GM18858 (cell line): ENCODE measurements around the gene PSMB10.
"Not testable (repeated sequence)": the region's sequence is repeated elsewhere in the genome, so short reads cannot be mapped to it uniquely, and the experiment has no call there.

Source experiments
- ATAC-seq: cut with Tn5 transposase; IDR thresholded peaks from one replicate; pipeline ENCODE4 v1.9.1; 2021; ENCODE audit not compliant: unreplicated experiment

The PSMB10 gene

DNA sequence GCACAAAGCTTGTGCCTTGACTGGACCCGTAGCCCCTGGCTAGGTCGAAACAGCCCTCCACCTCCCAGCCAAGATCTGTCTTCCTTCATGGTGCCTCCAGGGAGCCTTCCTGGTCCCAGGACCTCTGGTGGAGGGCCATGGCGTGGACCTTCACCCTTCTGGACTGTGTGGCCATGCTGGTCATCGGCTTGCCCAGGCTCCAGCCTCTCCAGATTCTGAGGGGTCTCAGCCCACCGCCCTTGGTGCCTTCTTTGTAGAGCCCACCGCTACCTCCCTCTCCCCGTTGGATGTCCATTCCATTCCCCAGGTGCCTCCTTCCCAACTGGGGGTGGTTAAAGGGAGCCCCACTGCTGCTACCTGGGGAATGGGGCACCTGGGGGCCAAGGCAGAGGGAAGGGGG is 8.5 kb downstream of the PSMB10 start:
- no peak for ATAC-seq

DNA sequence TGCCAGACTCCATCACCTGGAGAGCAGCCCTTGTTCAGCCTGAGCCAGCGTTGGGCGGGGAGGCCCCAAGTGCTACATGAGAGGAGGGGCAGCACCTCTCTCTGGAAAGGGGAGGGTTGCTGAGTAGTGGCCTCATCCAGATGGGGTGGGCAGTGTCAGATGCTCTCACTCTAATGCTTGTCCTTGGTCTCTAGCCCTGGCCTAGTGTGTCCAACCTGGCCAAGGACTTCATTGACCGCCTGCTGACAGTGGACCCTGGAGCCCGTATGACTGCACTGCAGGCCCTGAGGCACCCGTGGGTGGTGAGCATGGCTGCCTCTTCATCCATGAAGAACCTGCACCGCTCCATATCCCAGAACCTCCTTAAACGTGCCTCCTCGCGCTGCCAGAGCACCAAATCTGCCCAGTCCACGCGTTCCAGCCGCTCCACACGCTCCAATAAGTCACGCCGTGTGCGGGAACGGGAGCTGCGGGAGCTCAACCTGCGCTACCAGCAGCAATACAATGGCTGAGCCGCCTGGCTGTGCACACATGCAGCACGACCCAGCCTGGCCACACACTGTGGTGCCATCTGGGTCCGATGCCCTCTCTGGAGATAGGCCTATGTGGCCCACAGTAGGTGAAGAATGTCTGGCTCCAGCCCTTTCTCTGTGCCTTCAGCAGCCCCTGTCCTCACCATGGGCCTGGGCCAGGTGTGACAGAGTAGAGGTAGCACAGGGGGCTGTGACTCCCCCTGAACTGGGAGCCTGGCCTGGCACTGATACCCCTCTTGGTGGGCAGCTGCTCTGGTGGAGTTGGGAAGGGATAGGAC is 9.3 kb downstream of the PSMB10 start:
- no peak for ATAC-seq

DNA sequence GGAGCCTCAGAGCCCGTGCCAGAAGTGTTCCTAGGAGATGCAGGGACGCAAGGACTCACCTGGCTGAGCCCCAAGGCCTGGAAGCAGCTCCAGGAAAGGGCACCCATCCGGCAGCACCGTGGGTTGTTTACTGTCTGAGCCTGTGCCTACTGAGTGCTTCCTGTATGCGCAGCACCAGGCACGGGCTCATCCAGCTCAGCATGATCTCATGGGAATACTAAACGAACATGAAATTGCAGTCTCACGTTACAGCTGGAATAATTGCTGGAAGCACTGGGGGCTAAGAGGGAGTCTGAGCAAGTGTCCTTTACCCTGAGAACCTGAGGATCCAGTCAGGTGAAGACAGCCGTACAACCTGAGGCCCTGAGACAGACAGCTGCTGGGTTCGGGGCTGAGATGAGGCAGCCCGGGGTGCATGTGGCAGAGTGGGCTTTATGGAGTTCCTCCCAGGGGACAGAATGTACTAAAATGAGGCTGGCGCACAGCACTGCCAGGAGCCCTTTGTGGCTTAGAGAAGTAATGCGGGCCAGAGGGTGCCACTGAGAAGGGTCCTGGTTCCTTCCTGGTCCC is 10.4 kb downstream of the PSMB10 start:
- no peak for ATAC-seq

DNA sequence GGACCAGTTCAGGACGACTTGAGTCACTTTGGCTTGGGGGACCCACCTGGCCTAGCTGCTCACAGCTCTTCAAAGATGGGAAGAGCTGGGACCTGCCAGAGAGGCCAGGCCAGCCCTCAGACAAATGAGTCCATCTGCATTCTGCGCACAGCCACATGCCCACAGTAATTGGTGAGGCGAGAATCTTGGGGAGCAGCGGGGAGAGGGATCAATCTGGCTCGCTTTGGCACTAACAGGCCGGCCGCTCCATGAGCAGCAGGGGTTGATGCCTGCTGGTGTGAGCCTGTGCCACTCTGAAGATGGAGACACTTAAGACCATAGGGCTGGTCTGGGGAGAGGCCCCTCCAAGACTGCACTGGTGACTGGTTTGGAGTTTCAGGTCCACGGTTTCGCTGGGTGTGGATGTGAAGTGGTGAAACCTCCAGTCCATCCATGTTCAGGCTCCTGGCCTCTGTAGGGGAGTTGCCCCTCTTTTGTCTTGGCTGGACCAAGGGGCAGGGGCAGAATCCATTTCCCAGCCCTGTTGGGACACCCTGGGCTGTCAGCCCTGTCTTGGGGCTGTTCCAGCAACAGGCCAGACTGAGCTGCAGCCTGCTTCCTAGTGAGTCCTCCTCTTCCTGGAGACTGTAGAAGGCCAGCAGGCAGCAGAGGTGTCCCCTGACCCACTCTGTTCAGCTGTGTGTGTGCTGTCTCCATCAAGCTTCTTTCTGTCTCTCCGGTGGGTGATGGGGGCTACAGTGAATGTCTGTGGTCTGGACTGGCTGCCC is 12.3 kb downstream of the PSMB10 start:
- ATAC-seq = no peak

DNA sequence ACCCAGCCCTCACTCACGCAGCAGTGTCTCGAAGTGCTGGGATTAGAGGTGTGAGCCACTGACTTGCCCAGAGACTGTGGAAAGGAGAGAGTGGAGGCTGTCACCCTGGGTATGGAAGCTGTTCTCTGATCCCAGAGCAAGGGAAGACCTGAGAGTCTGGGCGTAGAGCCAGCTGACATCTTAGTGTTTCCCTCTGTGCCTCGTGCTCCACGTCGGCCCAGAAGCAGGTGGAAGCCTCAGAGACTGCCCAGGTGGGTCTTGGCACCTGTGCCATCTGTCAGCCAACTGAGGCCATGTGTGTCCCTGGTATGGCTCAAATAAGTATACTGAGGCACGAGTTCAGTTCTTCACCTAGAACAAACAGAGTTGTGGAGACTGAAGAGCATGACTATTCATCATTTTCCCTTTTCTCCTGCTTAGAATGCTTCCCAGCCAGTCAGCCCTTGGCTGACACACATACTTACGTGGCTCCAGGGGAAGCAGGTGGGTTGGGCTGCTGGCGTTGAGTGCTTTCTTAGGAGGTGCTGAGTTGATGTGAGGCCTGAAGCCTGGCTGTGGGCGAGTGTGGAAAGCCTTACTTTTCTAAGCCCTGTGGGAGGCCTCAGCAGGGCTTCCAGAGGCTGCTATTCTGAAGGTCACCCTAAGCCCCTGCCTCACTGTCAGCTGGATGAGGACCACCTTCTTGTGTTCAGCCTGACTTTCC is 13.1 kb downstream of the PSMB10 start:
- no peak for ATAC-seq

DNA sequence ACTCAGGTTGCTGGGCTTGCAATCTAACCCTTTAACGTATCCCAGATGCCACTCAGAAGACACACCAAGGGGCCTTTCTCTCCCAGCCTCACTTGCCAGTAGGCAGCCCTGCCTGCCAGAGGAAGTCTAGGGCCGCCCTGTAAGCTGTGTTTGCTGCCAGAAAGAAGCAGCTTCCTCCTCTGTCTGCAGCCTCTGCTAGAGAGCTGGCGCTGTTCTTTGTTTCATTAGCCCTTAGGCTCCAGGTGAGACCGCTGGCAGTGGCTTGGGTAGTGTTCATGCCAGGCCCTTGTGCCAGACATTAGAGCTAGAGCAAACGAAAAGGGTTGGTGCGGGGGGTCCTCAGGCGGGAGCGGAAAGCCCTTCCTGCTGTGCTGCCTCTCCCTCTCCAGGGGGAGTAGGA is 13.9 kb downstream of the PSMB10 start:
- ATAC-seq = no peak

DNA sequence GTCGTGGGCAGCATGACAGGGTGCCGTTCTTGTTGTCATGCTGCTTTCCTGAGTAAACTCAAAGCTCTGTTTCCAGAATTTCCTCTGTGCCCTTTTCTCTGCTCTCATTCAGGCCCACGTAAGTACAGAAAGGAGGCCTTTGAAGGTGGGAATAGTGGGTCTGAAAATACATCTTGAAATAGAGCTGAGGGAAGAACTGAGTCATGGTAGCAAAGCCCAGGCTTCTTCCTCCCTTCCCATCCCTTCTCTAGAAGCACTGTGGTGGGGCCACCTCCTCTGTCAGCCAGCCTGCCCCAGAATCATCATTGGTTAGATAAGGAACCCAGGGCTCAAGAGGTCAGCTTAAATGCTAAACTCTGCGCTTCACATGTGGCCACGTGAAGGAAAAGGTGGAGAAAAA is 14.4 kb downstream of the PSMB10 start:
- ATAC-seq = no peak

DNA sequence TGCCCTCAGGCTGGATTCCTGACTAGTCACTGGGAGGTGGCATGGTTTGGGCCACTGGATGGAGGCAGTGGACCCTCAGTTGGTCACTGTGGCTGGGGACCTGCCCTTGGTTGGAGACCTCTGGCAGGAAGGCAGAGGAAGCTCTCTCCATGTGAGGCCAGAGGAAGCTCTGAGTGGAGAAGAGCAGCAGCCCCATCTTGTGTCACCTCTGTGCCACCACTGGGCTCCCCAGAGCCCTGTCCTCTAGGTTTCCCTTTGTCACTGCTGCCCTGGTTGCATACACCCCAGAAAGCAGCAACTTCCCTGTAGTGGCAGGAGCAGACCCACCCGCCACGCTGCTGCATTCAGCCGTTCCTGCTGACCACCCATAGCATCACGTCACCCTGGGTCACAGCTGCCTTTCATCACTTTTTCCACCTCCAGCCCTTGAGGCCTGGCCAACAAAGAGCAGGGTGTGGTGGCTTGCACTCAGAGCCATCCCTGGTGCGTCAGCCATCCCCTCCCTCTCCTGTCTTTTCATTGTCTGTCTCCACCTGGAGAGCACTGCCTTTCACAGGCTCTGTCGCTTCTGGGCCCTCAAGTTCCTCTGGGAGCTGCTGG is 16.9 kb downstream of the PSMB10 start:
- ATAC-seq = no peak

DNA sequence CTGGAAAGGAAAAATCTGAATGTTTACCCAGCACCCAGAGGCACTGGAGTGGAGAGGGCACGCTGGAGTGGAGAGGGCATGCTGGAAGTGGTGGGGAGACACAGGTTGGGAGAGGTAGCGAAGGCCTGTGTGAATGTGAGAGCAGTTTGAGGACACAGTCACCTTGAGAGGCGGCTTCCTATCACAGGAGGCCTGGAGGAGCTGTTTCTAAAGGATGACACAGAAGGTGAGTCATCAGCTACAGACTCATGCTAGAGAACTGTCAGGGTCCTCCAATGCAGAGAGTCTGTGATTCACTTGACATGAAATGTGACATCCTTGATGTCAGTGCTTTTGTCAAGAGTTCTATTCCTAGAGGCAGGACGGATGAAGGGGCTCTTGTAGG is 18.8 kb downstream of the PSMB10 start:
- no peak for ATAC-seq

DNA sequence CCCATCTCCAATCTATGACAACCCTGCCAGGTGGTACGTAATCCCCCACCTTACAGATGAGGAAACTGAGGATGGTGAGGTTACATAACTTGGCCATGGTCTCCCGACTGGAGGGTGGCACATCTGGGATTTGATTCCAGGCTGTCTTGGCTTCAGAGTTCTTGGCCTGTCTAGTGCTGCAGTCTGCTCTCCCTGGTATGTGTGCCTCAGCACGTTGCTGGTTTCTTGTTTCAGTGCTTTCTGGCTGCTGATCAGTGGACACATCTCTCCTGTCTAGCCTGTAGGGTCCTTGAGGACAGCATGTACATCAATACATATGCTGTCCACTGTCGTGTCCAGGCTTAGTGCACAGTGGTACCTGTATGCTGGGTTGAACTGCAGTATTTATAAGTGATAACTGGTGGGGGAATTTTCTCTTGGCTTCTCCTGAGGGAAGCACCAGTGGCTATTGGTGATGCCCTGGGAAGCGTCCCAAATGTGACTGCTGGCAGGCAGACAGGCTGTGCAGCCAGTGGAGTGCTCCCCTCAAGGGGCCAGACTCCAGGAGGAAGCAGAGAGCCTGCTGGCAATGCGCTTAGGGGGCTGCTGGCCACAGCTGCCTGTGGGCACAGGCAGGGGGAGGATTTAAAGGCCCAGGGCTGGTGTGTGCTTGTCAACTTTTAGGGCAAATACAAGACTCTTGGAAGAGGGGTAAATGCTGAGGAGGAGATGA is 19.4 kb downstream of the PSMB10 start:
- no peak for ATAC-seq

DNA sequence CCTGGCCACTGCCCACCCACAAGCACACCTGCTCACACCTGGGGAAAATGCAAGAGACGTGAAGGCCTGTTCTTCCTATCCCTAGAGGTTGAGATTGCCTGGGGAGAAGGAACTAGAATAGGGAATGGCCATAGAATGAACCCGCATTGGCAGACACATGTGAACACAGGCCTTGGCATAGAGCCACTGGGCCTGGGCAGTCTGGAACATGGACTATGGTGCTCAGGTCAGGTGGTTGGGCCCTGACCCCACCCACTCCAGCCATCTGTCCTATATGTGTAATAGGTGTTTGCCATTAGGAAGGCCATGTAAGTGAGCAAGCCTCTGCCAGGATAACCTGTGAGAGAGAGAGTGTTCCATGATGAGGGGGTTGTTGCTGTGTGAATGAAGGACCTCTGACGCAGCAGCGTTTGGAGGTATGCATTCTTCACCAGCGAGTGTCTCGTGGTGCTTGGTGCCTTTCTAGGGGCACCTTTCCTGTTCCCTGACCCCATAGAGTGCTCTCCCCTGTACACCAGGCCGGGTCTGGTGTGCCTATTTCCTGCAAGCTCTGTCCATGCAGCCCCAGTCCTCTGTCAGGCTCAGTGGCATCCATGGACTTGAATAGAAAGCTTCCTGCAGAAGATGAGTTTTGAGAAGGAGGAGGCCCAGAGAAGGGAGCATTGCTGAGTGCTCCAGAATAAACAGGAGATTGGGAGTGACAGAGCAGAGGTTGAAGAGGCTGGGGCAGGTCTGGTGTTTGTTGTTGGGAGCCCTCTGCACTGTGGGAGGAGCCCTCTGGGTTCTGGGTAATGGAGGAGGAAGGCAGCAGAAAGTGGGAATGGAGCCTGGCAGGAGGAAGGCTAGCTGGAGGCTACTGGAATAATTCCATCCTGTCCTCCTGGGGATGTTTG is 20.6 kb downstream of the PSMB10 start:
- no peak for ATAC-seq

DNA sequence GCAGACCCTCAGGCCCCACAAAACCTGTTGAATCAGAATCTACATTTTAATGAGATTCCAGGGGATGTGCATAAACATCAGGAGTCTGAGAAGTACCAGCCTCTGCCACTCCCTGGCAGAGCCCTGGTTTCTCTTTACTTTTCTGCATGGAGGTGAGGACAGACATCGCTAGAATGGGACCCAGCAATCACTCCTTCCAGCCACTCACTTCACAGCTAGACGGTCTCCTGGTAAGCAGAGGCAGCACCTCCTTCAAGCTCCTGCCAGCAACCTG is 21.2 kb downstream of the PSMB10 start:
- ATAC-seq = not testable (repeated sequence)

DNA sequence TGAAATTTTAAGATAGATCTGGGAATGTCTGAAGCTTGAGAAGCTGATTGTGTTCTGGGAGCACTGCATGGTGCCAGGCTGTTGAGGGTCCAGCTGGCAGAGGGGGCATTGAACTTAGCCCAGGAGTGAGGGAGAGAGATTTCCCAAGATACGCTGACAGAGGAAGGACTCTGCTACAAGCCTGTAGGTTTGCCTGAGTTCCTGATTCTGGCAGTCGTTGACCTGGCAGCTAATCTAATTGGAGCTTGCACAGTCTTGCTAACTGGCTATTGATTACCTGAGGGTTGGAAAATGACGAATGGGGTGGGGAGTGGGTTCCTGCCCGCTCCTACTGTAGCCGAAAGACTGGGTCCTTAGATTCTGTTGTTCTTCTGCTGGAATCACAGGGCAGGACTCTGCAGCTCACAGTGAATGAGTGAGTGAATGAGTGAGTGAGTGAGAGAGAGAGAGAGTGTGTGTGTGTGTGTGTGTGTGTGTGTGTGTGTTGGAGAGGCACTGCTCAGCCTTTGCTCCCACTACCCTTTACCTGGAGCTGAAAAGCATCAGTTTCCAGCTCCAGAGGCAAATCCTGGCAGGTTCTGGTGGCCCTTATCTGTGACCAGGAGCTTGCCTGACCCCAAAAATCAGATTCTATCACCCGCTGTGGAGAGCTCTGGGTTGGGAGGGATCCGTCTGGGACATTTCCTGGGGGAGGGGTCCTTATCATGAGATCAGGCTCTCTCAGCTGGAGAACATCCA is 21.7 kb downstream of the PSMB10 start:
- ATAC-seq = no peak

DNA sequence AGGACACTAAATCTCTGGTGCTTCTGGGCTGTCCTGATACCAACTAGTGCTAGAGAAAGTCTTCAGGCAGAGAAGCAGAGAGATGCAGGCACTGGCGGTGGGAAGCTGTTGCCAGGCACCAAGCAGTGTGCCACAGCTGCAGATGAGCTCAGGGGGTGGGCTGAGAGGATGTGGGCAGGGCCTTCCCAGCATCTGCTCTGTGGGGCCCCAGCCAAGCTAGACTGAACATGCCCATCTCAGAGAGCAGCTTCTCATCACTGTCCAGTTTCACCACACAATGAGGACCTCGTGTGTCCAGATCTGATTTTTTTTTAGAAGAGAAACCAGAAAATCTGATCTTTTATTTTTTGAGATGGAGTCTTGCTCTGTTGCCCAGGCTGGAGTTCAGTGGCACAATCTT is 26.5 kb downstream of the PSMB10 start:
- no peak for ATAC-seq

DNA sequence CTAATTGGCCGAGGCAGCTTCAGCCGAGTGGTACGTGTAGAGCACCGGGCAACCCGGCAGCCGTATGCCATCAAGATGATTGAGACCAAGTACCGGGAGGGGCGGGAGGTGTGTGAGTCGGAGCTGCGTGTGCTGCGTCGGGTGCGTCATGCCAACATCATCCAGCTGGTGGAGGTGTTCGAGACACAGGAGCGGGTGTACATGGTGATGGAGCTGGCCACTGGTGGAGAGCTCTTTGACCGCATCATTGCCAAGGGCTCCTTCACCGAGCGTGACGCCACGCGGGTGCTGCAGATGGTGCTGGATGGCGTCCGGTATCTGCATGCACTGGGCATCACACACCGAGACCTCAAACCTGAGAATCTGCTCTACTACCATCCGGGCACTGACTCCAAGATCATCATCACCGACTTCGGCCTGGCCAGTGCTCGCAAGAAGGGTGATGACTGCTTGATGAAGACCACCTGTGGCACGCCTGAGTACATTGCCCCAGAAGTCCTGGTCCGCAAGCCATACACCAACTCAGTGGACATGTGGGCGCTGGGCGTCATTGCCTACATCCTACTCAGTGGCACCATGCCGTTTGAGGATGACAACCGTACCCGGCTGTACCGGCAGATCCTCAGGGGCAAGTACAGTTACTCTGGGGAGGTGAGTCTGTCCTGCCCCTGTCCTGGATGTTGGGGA is 27.5 kb downstream of the PSMB10 start:
- no peak for ATAC-seq

DNA sequence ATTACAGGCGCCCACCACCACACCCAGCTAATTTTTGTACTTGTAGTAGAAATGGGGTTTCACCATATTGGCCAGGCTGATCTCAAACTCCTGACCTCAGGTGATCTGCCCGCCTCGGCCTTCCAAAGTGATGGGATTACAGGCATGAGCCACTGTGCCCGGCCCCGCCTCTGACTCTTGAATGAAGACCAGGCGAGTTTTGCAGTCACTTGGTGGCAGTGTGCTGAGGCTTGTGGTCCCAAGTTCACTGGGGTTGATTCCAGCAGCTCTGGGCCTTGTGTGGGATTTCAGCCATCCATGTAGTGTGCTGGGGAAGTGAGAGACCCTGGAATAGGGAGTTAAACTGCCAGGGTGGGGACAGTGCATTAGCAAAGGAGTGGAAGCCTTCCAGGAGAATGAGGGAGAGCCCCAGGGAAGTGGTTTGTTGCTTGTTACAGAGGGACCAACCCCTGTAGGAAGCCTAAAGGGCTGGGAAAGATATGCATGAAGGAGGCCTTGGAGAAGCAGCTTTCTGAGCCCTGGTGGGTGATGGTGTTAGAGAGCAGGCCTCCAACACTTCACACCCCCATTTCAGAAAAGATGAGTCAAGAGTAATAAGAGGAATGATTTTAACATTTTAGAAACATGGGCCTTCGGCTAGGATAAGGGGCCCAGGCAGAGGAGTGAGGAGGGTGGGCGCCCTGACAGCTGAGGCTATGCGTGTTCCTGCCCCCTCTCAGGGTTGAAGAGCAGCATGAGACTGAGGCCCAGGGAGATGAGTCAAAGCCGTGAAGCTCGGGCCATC is 29.1 kb downstream of the PSMB10 start:
- ATAC-seq = no peak

DNA sequence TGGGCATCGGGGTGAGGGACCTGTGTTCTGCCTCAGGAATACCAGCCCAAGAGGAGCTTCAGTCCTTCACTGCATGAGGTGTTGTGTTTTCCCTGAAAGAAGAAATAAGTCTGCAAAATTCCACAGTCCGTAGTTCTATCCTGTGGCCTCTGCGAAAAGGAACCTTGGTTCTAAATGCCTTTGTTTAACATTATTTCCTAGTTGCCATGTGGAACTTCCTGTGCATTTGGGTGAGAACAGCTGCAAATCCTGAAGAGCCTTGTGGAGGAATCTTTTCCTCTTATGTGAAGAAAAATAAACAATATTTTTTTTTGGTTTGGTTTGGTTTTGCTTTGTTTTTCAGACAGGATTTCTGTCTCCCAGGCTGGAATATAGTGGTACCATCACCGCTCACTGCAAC is 33.8 kb downstream of the PSMB10 start:
- no peak for ATAC-seq

DNA sequence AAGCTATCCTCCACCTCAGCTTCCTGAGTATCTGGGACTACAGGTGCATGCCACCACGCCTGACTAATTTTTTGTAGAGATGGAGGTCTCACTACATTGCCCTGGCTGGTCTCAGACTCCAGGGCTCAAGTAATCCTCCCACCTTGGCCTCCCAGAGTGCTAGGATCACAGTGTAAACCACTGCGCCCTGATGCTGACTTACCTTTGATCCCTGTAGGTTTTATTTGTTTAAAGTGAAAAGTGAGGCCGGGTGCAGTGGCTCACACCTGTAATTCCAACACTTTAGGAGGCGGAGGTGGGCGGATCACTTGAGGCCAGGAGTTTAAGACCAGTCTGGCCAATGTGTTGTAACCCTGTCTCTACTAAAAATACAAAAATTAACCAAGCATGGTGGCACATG is 34.9 kb downstream of the PSMB10 start:
- no peak for ATAC-seq
